GM23338 (cell line): ENCODE measurements around the gene DRG2. TPM values are rescaled to one million over a fixed set of nuclear protein-coding genes. Genes with fewer than 3 reads are reported as not detected.

Source experiments
- ATAC-seq: fragments of 200-7000 bp; cut with Tn5 transposase; 3 replicates; pipeline ENCODE4 v1.9.1; 2020
- DNase-seq: peaks from one replicate; pipeline ENCODE4 v3.0.0-alpha.2; 2015; ENCODE audit warnings: low spot score
- H2AFZ ChIP-seq: fragments of 200-600 bp; sonication (generic); 2 replicates; pipeline ENCODE4 v1.8.0; 2016; ENCODE audit warnings: antibody characterized with exemption, mild to moderate bottlenecking, moderate library complexity
- H3F3A ChIP-seq: fragments of 200-600 bp; sonication (generic); replicated peaks from 2 replicates; pipeline ENCODE4 v1.8.0; 2017; ENCODE audit warnings: antibody characterized with exemption, mixed run types, low read depth
- H3K27ac ChIP-seq: fragments of 200-600 bp; sonication (generic); 2 replicates; pipeline ENCODE4 v1.6.1; 2016; ENCODE audit warnings: low read depth
- H3K27me3 ChIP-seq: fragments of 200-600 bp; sonication (generic); 2 replicates; pipeline ENCODE4 v1.8.0; 2016; ENCODE audit warnings: mild to moderate bottlenecking, mixed run types, moderate library complexity; ENCODE audit not compliant: insufficient read depth
- H3K36me3 ChIP-seq: fragments of 200-600 bp; sonication (generic); 2 replicates; pipeline ENCODE4 v1.8.0; 2016; ENCODE audit warnings: mild to moderate bottlenecking; ENCODE audit not compliant: insufficient read depth
- H3K4me1 ChIP-seq: fragments of 200-600 bp; sonication (generic); 2 replicates; pipeline ENCODE4 v1.8.0; 2016; ENCODE audit warnings: mild to moderate bottlenecking, moderate library complexity; ENCODE audit not compliant: insufficient read depth
- H3K4me2 ChIP-seq: fragments of 200-600 bp; sonication (generic); 2 replicates; pipeline ENCODE4 v1.7.1; 2017; ENCODE audit warnings: mixed run types
- H3K4me3 ChIP-seq: fragments of 200-600 bp; sonication (generic); 2 replicates; pipeline ENCODE4 v1.6.1; 2016; ENCODE audit warnings: mixed run types
- H3K79me2 ChIP-seq: fragments of 200-600 bp; sonication (generic); replicated peaks from 2 replicates; pipeline ENCODE4 v1.8.0; 2017; ENCODE audit warnings: mild to moderate bottlenecking; ENCODE audit not compliant: insufficient read depth
- H3K9me2 ChIP-seq: fragments of 200-600 bp; sonication (generic); 2 replicates; pipeline ENCODE4 v1.8.0; 2017; ENCODE audit not compliant: insufficient read depth
- H4K20me1 ChIP-seq: fragments of 200-600 bp; sonication (generic); replicated peaks from 2 replicates; pipeline ENCODE4 v1.8.0; 2017; ENCODE audit warnings: mild to moderate bottlenecking; ENCODE audit not compliant: insufficient read depth
- H3K27ac Mint-ChIP-seq: 2 replicates; pipeline ENCODE4 v1.8.0; 2020; ENCODE audit warnings: inconsistent platforms, mild to moderate bottlenecking, moderate library complexity, mixed read lengths
- H3K27me3 Mint-ChIP-seq: 3 replicates; pipeline ENCODE4 v1.8.0; 2022; ENCODE audit warnings: low read depth, mild to moderate bottlenecking, moderate library complexity, mixed read lengths, inconsistent platforms; ENCODE audit not compliant: insufficient read depth, poor library complexity
- H3K36me3 Mint-ChIP-seq: 3 replicates; pipeline ENCODE4 v1.8.0; 2021; ENCODE audit warnings: low read depth, mild to moderate bottlenecking, inconsistent platforms, moderate library complexity, mixed read lengths
- H3K4me1 Mint-ChIP-seq: 3 replicates; pipeline ENCODE4 v1.8.0; 2020; ENCODE audit warnings: mild to moderate bottlenecking, inconsistent platforms, mixed read lengths
- H3K4me3 Mint-ChIP-seq: 3 replicates; pipeline ENCODE4 v1.8.0; 2021; ENCODE audit warnings: moderate library complexity, mild to moderate bottlenecking, inconsistent platforms, mixed read lengths
- H3K9me3 Mint-ChIP-seq: 3 replicates; pipeline ENCODE4 v1.8.0; 2020; ENCODE audit warnings: moderate library complexity, mild to moderate bottlenecking, inconsistent platforms, mixed read lengths
- CTCF ChIP-seq, 2 experiments: fragments of 200-600 bp in 1 of 2; sonication (generic) in 1 of 2; conservative IDR thresholded peaks; 2 replicates each; pipeline versions ENCODE4 v1.5.1 to v1.6.1; 2016 to 2017; ENCODE audit warnings: antibody characterized with exemption in 2 of 2, low read depth in 2 of 2, mild to moderate bottlenecking in 2 of 2, moderate library complexity in 1 of 2
- ETS1 ChIP-seq: IDR thresholded peaks from 2 replicates; pipeline ENCODE4 v1.6.1; 2016; ENCODE audit warnings: antibody characterized with exemption
- EZH2phosphoT487 ChIP-seq: fragments of 200-600 bp; sonication (generic); IDR thresholded peaks from one replicate; pipeline ENCODE4 v1.8.1; 2018; ENCODE audit warnings: antibody characterized with exemption; ENCODE audit not compliant: unreplicated experiment
- JUNB ChIP-seq: IDR thresholded peaks from one replicate; pipeline ENCODE4 v1.6.1; 2016; ENCODE audit warnings: antibody characterized with exemption; ENCODE audit not compliant: unreplicated experiment
- NANOG ChIP-seq: IDR thresholded peaks from 2 replicates; pipeline ENCODE4 v1.6.1; 2016; ENCODE audit warnings: antibody characterized with exemption, borderline replicate concordance
- POLR2AphosphoS5 ChIP-seq: IDR thresholded peaks from 2 replicates; pipeline ENCODE4 v1.6.1; 2016; ENCODE audit warnings: antibody characterized with exemption, low read depth
- STAT1 ChIP-seq: IDR thresholded peaks from one replicate; pipeline ENCODE4 v1.6.1; 2016; ENCODE audit warnings: antibody characterized with exemption; ENCODE audit not compliant: unreplicated experiment
- ZNF114 ChIP-seq: fragments of 250-450 bp; sonication (Bioruptor Pico); IDR thresholded peaks from 2 replicates; pipeline ENCODE4 v1.5.0; 2020; ENCODE audit warnings: mild to moderate bottlenecking, moderate library complexity
- ZNF331 ChIP-seq: fragments of 250-450 bp; sonication (Bioruptor Pico); IDR thresholded peaks from 2 replicates; pipeline ENCODE4 v1.5.0; 2020; ENCODE audit warnings: low read depth, mild to moderate bottlenecking, moderate library complexity
- polyA plus RNA-seq: library from polyadenylated mRNA; unstranded; fragments of >200 nt; fragmentation: Nextera tagmentation; extraction: Ambion mirVana; gene quantifications from 2 replicates; pipeline ENCODE4 v1.2.1, GENCODE V29; 2016
- total RNA-seq: library from RNA; depleted of rRNA; stranded (reverse); fragments of >200 nt; shearing (Covaris generic); gene quantifications from 2 replicates; pipeline ENCODE4 v1.2.3, GENCODE V29; 2014
- TF ChIP-seq, protein P1 (sequence below): fragments of 250-450 bp; sonication (Bioruptor Pico); IDR thresholded peaks from 2 replicates; pipeline ENCODE4 v1.5.0; 2020; ENCODE audit warnings: mild to moderate bottlenecking, moderate library complexity

The DRG2 gene
- total and polyA plus RNA-seq, 2 experiments from 2014 or later, result 36.2 to 48.0 TPM

DNA sequence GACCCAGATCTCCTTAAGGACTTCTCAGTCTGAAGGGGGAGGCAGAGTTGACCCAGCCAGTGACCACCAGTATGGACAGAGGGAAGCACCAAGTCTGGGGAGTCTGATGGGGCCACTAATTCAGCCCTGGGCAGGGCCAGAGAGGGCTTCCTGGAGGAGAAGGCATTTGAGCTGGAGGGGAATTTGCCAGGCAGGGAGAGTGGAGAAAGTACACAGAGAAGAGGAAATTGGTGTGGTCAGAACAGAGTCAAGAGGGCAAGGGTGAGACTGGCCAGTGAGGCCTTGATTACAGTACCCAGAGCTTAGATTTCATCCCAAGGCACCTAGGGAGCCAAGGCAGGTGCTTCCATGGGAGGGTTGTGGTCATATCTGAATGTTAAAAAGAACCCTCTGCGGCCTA is 57.1 kb downstream of the DRG2 start (continued):
- TF ChIP-seq, protein P1, sequence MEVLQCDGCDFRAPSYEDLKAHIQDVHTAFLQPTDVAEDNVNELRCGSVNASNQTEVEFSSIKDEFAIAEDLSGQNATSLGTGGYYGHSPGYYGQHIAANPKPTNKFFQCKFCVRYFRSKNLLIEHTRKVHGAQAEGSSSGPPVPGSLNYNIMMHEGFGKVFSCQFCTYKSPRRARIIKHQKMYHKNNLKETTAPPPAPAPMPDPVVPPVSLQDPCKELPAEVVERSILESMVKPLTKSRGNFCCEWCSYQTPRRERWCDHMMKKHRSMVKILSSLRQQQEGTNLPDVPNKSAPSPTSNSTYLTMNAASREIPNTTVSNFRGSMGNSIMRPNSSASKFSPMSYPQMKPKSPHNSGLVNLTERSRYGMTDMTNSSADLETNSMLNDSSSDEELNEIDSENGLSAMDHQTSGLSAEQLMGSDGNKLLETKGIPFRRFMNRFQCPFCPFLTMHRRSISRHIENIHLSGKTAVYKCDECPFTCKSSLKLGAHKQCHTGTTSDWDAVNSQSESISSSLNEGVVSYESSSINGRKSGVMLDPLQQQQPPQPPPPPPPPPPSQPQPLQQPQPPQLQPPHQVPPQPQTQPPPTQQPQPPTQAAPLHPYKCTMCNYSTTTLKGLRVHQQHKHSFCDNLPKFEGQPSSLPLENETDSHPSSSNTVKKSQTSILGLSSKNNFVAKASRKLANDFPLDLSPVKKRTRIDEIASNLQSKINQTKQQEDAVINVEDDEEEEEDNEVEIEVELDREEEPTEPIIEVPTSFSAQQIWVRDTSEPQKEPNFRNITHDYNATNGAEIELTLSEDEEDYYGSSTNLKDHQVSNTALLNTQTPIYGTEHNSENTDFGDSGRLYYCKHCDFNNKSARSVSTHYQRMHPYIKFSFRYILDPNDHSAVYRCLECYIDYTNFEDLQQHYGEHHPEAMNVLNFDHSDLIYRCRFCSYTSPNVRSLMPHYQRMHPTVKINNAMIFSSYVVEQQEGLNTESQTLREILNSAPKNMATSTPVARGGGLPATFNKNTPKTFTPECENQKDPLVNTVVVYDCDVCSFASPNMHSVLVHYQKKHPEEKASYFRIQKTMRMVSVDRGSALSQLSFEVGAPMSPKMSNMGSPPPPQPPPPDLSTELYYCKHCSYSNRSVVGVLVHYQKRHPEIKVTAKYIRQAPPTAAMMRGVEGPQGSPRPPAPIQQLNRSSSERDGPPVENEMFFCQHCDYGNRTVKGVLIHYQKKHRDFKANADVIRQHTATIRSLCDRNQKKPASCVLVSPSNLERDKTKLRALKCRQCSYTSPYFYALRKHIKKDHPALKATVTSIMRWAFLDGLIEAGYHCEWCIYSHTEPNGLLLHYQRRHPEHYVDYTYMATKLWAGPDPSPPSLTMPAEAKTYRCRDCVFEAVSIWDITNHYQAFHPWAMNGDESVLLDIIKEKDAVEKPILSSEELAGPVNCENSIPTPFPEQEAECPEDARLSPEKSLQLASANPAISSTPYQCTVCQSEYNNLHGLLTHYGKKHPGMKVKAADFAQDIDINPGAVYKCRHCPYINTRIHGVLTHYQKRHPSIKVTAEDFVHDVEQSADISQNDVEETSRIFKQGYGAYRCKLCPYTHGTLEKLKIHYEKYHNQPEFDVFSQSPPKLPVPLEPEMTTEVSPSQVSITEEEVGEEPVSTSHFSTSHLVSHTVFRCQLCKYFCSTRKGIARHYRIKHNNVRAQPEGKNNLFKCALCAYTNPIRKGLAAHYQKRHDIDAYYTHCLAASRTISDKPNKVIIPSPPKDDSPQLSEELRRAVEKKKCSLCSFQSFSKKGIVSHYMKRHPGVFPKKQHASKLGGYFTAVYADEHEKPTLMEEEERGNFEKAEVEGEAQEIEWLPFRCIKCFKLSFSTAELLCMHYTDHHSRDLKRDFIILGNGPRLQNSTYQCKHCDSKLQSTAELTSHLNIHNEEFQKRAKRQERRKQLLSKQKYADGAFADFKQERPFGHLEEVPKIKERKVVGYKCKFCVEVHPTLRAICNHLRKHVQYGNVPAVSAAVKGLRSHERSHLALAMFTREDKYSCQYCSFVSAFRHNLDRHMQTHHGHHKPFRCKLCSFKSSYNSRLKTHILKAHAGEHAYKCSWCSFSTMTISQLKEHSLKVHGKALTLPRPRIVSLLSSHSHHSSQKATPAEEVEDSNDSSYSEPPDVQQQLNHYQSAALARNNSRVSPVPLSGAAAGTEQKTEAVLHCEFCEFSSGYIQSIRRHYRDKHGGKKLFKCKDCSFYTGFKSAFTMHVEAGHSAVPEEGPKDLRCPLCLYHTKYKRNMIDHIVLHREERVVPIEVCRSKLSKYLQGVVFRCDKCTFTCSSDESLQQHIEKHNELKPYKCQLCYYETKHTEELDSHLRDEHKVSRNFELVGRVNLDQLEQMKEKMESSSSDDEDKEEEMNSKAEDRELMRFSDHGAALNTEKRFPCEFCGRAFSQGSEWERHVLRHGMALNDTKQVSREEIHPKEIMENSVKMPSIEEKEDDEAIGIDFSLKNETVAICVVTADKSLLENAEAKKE (CRISPR knock-in tag), result no peak
- TF ChIP-seq ETS1, result no peak

- H3K36me3 ChIP-seq, result no peaks in the 10 kb centered on the region
- Mint-ChIP-seq H3K36me3 (no peaks in the 10 kb centered on the region), H3K4me1 (peaks cover 8% of the 10 kb centered on the region), H3K27me3 (peaks cover 12% of the 10 kb centered on the region), H3K4me3 (no peak overlapping the region), H3K9me3 (no peaks in the 10 kb centered on the region), H3K27ac (no peak overlapping the region)
- H3K27me3 ChIP-seq, result no peaks in the 10 kb centered on the region
- no peak overlapping the region for H3K27ac ChIP-seq
- no peak for DNase-seq
- no peaks in the 10 kb centered on the region for H4K20me1 ChIP-seq
- no peaks in the 10 kb centered on the region for H3K9me2 ChIP-seq
- H3K4me1 ChIP-seq, result no peaks in the 10 kb centered on the region
- no peak overlapping the region for H2AFZ ChIP-seq
- no peaks in the 10 kb centered on the region for H3K79me2 ChIP-seq
- no peak overlapping the region for H3K4me3 ChIP-seq
- H3F3A ChIP-seq, result no peaks in the 10 kb centered on the region
- no peak overlapping the region for H3K4me2 ChIP-seq
- ATAC-seq, result no peak
- no peak for TF ChIP-seq CTCF (conservative IDR thresholded peaks at IDR 0.05; ENCODE audit: low read depth in 2 of 2)
- no peak for TF ChIP-seq JUNB
- TF ChIP-seq EZH2phosphoT487, result no peak
- no peak for TF ChIP-seq ZNF331 (CRISPR knock-in tag)
- no peak for TF ChIP-seq ZNF114 (CRISPR knock-in tag)
- no peak for TF ChIP-seq POLR2AphosphoS5
- no peak for TF ChIP-seq NANOG
- TF ChIP-seq STAT1, result no peak
Observed at GRCh38 chr17:18145811-18146210, 58.1 kb downstream of the DRG2 start.
